HG02623 (cell line): ENCODE measurements around the gene MLLT6.

Source experiments
- ATAC-seq: cut with Tn5 transposase; IDR thresholded peaks from one replicate; pipeline ENCODE4 v1.9.1; 2021; ENCODE audit warnings: moderate library complexity; ENCODE audit not compliant: unreplicated experiment

Gene MLLT6

DNA sequence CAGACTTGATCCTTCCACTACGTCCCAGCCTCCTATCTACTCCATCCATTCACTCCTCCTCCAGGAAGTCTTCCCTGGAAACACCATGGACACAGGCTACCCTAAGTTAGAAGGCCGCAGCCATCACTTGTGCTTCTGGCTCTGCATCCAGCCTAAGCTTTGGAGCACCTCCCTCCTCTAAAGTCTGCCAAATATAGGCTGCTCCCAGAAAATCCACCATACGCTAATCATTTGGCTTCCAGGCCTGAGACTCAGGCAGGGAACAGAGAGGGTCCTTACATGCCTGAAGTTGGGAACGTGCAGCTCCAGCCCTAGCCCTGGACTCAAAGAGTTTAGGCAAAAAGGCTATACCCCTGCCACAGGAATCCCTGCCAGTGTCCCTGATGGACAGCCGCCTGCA is 36.4 kb downstream of the MLLT6 start:
- no peak for ATAC-seq

DNA sequence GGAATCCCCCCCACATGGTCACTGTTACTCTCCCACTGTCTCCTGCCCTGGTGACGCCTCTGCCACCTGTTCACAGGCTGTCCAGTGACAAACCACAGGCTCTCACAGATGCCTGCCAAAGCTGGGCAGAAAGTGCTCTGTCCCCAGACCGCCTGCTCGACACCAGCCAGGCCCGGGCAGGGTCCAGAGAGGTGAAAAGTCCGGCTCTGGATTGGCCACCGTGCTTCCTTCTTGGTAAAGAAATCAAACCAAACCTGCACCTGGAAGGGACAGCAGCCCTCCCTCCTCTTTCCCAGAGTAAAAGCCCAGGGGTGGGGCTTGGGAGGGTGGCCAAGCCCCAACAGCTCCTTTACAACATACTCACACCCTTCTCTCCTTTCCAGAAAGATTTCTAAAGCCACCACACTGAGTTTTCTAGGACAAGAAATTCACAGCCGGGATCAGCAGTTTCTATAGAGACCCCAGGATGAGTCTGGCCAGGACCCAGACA is 36.9 kb downstream of the MLLT6 start:
- ATAC-seq: no peak

DNA sequence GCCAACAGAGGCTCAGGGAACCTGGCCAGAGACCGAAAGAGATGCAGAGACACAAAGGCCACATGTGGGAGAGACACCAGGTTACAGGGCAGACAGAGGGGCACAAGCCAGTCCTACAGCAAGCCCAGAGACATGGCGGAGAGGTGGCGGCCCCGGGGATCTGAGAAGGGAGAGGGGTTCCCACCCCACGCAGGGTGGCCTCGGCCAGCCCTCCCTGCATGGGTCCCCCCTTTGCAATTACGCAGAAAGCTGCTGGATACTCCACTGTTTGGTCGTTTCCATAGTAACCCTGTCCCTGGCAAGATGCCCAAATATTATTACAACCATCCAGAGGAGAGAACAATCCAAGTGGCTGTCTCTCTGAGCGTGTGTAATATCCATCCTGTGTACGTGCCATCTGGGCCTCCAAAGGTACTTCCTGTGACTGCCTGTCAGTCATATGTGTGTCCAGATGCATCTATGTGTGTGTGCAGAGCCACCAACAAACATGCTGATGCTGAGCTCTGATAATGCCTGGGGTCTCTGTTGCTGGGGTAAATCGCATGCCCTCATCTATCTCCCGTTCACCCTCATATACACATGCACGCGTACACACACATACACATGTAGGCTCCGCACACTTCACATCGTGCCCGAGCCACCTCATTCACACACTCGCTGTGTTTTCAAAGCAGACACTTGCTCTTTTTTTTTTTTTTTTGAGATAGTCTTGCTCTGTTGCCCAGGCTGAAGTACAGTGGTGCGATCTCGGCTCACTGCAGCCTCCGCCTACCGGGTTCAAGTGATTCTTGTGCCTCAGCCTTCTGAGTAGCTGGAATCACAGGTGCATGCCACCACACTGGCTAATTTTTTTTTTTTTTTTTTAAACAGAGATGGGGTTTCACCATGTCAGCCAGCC is 37.6 kb downstream of the MLLT6 start:
- ATAC-seq: no peak

DNA sequence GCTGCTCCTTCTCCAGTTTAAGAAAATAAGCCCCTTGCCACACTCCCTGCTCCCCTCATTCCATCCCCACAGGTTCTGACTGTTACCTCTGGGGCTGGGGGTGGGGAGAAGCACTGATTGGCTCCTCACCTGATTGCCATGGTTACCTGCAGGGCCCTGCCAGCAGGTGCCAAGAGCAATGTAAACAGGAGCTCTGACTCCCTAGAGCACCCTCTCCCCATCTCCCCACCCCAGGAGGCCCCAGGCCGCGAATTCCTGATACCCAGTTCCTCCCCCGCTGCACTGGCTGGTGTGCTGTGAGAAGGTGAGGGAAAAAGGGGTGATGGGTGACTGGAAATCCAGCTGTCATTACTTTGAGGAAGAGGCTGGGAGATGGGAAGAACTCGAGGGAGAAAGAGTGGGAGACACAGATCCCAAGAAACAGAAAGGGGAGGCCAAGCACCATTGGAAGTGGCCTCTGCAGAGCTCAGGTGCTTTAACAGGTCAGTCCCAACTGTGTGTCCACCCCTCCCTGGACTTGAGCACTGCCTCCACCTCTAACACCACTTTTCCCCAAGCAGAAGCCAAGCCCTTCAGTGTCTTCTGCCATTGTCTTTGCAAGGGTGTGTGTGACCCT is 38.6 kb downstream of the MLLT6 start:
- no peak for ATAC-seq

DNA sequence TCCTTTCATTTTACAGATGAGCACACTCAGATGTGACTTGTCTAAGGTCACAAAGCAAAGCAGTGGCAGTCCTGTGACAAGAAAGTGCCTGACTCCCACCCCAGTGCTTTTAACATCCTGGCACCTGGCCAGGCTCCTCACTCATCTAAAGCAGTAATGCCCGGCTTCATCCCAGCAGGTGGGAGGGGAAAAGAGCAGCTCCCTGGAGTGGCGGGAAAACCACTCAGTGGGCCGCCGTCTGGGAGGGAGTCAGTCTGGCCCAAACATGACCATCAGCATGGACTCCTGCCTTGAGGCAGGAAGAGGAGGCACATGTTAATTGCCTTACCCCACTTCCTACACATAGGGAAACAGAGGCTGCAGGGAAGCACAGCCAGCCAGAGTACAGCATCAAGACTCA is 40.5 kb downstream of the MLLT6 start:
- ATAC-seq: no peak

DNA sequence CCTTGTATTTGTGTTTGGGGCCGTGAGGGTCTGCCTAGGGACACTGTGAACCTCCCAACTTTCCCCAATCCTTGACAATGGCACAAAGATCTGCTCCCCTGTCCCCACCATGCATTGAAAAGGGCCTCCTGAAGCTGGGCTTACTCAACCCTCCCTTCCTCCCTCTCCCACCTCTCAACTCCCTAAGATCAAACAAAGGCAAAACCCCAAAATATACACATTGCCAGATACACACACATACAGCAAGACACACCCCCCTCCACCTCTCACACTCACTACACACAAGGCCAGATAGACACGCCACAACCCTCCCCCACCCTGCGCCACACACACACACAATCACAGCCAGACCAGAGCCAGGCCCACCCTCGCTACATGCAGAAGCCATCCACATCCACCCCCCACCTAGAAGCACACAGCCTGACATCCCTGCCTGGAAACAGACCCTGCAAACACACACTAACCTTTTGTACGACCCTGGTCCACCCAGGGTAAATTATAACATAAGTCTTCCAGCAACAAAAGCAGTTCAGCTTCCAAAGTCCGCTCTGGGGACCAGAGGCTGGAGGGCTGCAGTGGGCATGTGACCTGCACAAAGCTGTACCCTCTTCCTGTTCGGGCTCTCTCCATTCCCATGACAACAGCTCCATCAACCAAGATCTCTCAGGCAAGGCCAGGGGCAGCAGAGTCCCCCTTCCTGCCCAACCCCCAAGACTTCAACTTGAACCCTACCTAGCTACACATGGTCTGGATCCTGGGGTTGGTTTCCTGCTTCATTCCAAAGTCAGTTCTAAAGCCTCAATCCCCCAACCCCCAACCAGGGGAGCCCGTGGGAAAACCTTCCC is 41.2 kb downstream of the MLLT6 start:
- no peak for ATAC-seq

DNA sequence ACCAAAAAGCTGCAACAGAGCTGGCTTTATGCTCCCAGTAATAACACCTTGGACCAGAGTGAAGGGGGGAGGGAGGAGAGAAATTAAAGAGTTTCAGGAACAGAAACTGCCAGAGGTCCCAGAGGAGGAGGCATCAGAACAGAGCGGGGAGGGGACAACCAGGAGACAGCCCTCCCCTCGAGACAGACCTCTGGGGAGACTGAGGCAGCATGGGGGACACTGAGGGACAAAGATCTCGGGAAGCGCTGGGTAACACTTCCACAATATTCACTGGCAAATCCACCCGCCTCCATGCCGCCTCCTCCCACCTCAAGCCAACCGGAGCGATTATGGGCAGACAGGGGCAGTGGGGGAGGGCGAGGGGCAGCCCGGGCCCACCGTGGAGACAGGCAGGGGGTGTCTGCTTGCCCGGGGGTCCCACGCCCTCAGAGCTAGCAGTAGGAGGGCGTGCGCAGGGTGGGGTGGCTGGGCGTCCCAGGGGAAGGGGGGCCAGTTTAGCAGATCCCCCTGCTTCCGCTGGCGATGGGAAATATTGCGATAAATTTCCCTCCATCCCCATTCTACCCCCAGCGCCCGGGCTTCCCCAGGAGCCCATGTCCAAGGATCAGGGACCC is 41.9 kb downstream of the MLLT6 start:
- no peak for ATAC-seq

DNA sequence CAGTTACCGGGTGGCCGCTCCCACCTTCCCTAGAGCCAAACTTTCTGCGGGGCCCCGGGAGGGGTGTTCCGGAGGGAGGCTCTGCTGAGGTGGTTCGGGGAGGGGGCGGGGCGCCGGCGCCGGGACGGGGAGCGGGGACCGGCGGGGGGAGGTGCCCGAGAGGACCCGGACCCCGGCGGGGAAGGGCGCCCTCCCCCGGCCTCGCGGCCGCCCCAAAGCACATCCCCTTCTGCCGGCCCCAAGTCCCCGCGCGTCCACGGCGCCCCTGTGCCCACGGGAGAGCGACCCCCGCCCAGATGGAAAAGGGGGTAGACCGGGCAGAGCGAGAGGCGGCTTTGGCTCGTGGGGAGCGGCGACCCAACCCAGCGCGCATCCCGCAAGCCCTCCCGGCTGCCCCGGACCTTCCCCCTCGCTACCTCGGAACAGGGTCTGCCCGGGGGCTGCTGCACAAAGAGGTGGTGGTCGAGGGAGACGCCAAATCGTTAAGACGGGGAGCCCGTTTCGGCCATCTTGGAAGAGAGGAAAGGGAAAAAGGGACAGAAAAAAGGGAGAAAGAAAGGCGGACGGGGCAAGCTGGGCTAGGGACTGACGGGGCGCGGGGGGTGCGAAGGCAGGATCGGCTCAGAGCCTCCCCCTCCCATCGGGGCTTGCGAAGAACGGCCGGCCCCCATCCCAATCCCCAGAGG is 42.5 kb downstream of the MLLT6 start:
- ATAC-seq: no peak

DNA sequence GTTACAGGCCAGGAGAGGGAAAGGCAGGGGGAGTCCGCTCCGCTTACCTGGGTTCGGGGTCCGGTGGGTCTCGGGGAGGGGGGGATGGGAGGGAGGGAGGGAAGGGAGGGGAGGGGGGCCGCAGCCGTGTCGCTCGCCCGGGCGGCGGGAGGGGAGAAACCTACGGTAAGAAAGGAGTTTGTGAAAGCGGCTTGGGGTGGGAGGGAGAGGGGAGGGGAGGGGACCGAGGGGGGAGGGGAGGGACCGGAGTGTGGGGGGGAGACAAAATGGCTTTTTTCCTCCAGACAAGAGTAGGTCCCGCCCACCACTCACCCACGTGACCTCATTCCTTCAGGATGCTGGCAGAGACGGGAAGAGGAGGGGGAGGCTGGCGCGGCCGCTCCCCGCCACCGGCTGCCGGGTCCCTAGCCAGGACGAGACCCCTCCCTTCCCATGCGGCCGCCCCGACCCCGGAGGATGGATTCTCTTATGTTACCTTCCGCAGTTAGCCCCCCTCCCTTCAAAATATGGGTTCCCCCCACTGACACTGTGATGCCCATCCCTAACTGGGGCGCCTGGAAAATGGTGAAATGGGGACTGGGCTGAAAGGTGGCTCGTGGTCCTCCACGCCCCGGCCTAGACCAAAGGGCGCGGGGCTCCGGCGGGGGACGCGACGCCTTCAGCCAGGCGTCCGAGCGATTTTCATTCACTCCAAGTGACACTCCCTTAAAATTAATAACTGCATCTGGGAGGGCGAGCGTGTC is 43.2 kb downstream of the MLLT6 start, which contains the start of gene PCGF2:
PCGF2 (minus strand) TSS at position 188 of the 743 bp plus-strand sequence. CDS start 7,934 bp downstream, outside the sequence.
- no peak for ATAC-seq

DNA sequence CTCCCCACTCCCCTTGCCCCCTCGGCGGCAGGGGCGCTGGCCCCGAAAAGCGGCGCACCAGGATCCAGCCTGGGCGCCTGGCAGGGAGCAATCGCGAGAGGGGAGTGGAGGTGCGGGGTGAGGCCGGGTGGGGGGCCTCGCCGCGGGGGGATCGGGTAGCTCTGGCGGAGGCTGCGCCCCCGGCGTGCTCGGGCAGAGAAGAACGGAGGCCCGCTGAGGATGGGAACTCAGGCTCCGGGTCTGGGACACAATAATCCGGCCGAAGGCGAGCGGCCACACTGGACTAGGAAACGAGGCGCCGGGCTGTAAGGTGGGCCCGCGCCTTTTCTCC is 43.8 kb downstream of the MLLT6 start:
- no peak for ATAC-seq

DNA sequence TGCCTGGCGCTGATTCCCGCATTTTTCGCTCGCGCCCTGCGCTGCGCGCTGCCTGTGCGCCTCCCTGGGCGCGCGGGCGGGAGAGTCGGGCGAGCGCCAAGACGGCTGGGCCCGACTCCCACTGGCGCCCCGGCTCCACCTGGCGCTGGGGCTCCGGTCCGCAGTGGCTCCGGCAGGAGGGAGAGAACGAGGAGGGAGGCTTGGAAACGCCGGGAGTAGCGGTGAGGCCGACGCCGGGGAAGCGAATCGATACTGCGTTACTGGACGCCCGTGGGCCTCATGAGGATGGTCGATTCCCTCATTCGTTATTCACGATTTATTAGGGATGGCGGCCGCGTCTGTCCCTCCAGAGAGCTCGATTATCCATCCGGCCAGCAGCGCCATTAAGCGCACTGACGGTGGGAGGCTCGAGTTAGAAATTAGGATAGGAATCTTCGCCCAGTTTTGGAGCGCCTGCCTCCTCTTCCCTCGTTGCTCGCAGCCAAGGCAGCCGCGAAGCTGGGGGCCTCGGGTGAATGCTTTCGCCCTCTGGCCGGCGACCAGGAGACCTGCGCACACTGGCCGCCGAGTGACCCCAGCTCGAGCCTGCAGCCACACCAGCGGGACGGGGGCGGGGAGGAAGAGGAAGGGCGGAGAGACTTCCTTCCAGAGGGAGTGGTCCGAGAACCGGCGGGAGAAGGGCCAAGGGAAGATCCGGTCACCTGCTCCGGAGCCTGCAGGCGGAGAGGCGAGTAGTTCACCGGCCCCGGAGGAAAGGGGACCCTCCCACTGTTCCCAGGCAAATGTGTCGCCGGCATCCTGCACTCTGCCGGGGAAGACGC is 44.4 kb downstream of the MLLT6 start:
- no peak for ATAC-seq

DNA sequence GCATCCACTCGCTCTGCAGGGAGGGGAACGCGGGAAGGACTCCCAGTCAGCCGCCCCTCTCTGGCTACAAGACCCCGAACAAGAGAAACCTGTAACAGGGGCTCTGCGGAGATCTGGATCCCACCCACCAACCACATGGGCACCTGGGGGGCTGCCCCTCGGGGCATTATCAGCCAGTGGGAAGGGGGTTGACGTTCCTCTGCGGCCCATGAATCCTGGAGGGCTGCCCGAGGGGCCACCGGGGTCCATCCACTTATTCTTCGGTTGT is 44.9 kb downstream of the MLLT6 start:
- no peak for ATAC-seq

DNA sequence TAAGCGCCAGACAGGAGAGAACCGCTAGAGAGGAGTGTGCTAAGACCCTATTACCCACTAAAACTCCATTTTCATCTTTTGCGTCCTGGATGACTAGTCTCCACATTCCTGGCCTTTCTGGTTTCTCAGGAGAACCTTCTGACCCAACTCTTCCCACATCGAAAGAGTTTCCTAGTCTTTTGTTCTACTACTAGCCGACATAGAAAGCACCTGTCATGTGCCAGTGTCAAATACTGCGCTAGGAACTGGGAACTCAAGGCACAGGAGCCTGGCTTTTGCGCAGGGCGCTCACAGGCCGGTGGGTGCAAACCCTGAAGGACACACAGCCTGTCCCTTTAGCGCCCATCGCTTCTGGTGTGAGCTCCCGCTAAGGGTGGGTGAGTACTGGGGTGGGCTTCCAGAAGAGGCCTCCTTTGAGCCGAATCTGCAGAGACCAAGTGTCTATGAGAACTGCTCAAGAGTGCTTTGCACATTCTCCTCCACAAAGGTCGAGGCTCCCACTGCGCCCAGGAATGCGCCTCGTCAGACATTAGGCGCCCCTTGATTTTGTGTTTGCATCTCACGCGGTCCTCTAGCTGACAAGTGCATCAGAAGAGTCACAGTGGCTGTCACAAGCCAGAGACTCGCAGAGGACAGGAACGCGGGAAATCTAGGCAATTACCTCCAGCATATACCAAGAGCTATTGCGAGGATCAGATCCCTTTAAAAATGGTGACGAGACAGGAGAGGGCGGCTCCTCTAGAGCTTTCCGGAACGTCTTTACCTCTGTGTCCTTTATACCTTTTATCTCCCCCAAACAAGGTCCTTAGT is 45.4 kb downstream of the MLLT6 start:
- ATAC-seq: no peak

DNA sequence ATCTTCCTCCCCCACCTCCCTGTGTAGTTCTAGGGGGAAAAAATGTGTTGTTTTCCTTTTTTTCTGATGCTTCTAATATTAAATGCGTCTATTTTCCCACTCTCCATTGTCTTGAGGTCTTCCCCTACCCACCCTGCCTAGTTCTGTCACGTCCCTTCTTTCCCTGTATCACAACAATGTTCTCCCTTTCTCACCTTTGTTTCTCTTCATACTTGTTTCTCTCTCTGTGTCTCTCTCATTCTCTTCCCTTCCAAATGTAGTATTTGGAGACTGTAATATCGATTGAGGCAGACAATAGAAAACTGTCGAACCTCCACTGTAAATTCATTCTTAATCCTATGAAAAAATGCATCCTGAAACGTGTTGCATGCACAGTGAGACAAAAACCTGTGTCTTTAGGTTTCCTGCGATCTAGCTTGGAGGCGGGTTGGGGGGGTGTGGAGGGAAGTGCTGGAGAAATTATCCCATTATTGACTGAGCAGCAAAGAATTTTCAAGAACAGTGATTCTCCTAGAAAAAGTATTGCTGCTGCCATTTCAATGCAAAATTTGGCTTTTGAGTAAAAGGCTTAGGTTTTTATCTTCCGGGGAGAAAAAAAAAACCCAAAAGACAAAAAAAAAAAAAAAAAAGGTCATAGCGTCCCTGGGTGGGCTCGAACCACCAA is 46.2 kb downstream of the MLLT6 start:
- ATAC-seq: no peak

DNA sequence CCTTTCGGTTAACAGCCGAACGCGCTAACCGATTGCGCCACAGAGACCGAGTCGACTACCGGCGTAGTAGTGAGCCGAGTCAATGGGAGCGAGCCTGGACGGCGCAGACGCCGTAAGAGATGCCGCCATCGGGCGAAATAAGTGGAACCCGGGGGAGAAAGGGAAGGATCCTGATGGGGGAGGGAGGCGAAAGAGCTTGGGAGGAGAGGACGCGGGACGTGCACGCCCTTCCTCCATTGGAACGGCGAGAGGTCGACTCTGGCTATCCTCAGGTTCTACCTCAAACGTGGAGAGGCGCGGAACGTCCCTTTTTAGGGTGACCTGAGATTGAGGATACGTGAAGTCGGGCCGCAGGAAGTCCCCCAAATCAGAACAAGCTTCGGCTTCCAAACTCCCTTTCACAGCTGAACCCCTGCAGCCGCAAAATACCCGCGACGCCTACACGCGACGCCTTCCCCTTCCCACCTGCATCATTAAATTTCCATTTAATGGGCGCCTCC is 46.8 kb downstream of the MLLT6 start:
- no peak for ATAC-seq

DNA sequence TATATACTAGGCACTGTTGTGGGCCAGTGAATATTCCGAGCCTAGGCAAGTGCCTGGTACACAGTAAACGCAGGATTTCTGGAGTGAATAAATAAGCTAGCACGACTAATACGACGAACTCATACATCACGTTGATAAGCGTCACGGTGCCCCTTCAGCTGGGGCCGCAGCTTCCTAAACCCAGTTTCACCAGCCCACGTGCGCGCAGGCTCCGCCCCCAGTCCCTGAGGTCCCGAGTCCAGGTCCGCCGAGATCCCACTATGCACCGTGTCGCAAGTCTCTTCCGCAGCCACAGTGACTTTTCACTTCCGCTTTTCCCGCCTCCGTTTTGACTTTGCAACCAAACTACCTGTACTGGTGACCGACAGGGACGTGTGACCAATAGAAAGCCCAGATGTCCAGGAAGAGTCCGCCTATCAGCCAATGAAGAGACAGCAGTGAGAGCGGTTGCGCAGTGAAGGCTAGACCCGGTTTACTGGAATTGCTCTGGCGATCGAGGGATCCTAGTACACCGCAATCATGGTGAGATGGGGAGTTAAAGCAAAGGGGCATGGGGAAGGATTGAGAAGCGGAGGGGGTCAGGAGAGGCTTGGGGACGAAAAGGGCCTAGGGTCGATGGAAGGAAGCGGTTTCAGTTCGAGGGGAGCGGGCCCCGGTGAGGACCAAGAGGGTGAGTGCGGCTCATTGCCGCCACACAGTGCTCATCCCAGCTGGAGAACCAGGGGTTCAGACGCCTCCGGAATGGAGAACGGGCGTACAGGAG is 47.4 kb downstream of the MLLT6 start, which contains the start of gene PSMB3:
PSMB3 (plus strand) TSS at position 434 of the 763 bp plus-strand sequence; CDS start at position 520, 86 bp downstream.
- peak; percentile 89 for ATAC-seq

DNA sequence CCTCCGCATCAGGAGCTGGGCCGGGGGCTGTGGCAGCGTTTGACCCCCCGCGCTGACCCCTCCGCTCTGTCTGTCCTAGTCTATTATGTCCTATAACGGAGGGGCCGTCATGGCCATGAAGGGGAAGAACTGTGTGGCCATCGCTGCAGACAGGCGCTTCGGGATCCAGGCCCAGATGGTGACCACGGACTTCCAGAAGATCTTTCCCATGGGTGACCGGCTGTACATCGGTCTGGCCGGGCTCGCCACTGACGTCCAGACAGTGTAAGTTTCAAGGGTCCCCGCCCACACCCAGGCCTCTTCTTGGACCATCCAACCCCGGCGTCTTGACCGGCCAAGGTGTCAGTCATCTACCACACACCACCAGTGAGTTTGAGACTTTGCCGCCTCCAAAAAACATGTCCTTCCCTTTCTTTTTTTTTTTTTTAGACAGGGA is 48.0 kb downstream of the MLLT6 start:
- no peak for ATAC-seq
